ENCODE measurements around the gene CD4. TPM values are rescaled to one million over a fixed set of nuclear protein-coding genes. Genes with fewer than 3 reads are reported as not detected.

Gene CD4
- total RNA-seq: 1.0 and 1.5 TPM in 2 replicates

DNA sequence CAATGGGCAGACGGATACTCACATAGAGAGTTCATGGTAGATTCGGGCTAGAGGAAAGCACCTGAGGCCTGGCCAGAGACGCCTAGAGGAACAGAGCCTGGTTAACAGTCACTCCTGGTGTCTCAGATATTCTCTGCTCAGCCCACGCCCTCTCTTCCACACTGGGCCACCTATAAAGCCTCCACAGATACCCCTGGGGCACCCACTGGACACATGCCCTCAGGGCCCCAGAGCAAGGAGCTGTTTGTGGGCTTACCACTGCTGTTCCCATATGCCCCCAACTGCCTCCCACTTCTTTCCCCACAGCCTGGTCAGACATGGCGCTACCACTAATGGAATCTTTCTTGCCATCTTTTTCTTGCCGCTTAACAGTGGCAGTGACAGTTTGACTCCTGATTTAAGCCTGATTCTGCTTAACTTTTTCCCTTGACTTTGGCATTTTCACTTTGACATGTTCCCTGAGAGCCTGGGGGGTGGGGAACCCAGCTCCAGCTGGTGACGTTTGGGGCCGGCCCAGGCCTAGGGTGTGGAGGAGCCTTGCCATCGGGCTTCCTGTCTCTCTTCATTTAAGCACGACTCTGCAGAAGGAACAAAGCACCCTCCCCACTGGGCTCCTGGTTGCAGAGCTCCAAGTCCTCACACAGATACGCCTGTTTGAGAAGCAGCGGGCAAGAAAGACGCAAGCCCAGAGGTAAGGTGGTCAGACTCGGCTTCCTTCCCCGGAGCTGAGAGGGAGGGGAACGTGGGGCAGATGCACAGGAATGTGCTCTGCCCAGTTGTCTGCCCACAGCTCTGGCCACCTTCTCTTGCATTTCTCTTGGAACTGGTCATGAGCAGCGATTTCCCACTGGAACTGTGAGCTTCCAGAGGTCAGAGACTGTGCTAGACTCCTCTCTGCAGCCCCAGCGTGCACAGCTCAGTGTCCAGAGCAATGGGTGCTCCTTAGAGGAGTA is at the start of gene CD4:
CD4 (plus strand) TSS at position 557 of the 953 bp plus-strand sequence. CDS start 10,611 bp downstream, outside the sequence.

DNA sequence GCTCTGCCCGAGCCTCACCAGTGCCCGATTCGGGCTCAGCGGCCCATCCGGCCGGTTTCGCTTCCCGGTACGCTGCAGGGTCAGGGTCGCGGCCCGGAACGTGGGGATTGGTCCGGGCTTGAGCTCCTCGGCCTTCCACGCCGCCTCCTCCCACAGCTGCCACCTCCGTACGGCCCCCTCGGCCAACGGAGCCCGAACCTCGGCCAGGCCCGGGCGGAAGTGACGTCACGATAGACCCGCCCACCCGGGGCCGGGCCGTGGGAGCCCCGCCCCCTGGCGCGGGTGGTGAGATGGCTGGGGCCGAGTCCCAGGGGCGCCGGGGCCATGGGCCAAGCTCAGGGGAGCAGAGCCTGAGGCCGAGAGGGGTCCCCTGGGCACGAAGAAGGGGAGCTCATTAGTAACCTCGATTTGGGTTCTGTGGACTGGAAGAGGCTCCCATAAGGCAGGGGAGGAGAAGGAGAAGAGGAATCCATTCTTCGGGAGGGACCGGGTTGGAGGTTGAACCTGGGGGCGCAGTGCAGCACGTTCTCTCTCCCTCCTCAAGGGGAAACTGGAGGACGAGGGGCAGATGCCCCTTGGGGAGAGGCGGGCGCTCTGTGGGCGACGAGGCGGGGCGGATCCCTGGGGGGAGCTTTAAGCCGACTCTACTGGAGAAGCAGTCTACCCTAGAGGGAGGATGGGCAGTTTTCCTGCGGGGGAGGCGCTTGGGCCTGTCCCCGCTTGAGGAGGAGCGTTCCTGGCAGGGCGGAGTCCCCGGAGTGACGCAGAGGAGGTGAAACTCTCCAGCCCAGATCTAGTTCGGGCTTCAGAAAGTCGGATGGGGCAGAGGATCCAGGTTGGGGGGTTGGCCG is 36.2 kb upstream of the CD4 start, which contains the start of gene MLF2:
MLF2 (minus strand) TSS at position 221 of the 851 bp plus-strand sequence. CDS start 807 bp downstream, outside the sequence.

DNA sequence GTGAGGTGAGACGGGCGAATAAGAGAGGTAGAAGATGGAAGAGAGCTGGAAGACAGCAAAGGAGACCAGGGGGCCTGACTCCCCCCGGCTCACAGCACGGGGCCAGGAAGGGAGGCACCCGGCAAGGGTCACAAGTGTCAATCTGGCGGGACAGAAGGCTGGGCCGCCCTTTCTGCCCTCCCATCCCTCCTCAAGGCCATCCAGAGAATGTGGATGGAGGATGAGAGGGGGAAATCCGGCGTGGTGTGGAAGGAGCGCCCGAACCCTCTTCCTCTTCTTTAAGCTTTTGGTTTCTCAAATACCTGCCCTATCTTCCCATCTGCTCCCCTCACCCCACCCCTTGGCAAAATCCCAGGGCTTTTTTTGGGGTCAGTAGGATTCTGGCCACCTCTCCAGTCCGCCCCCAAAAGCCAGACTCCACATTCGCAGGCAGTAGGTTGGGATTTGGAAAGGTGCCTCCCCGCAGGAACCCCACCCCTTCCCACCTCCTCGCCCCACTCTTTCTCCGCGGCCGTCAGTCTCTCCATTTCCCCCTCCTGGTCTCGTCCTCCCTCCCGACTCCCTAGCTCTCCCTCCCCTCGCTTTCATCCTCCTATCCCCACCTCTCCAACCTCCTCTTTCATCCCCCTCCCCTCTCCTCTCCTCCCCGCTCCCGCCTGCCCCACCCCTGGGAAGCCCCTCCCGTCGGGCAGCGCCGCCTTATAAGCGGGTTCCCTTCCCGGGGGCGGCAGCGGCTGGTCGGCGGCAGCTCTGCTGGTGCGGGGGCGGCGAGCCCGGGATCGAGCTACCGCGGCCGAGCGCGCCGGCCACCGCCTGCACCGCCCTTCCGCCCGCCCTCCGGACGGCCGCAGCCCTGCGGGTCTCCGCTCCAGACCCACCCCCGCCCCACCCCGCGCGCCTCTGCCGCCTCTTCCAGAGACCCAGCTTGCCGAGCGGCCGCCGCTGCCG is 23.4 kb upstream of the CD4 start, which contains the start of gene PTMS:
PTMS (plus strand) TSS at position 730 of the 948 bp plus-strand sequence. CDS start 343 bp downstream, outside the sequence.

DNA sequence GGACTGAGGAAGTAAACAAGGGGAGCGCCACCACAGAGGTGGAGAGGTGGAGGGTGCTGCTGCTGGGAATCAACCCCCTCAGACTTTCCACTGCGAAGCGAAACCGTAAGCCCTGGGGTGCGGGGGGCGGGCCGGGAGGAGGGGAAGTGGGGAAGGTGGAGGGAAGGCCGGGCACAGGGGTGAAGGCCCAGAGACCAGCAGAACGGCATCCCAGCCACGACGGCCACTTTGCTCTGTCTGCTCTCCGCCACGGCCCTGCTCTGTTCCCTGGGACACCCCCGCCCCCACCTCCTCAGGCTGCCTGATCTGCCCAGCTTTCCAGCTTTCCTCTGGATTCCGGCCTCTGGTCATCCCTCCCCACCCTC is 17.0 kb upstream of the CD4 start, which contains the start of gene LAG3:
LAG3 (plus strand) TSS at position 190 of the 365 bp plus-strand sequence. CDS start 333 bp downstream, outside the sequence.

DNA sequence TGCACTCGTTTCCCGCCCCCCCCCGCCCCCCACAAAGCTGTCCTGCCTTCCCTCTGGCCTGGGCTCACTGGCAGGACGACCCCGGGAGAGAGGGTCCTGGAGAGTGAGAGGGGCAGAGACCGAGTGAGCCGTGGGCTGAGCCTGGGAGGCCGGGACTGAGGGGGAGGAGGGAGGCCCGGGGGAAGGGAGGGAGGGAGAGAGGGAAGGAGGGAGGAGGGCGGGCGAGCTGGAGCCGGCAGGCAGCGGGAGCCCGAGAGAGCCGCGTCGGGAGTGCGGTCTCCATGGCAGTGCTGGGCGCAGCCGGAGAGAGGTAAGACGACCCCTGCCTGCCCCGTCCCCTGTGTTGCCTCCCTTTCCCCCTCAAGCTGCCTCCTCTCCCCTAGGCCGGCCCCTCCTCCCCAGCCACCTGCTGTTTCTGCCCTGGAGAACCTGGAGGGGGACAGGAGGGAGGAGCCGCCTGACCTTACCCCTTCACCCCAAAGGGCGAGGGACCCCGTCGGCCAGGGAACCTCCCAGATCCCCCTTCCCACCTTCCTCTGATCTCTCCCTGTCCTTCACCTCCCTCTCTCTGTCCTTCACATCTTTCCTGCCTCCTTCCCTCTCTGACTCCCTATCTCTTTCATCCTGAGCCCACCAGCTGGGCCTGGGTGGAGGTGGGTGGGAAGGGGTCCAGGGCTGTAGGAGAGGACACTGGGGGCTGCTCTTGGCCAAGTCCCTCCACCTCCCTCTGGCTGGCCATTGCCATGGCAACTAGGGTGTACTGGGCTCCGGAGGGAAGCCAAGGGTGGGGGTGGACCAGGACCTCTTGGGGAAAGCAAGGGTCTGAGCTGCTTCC is 32.5 kb downstream of the CD4 start, which contains the start of gene GPR162:
GPR162 (plus strand) TSS at position 231 of the 835 bp plus-strand sequence. CDS start 2,078 bp downstream, outside the sequence.

DNA sequence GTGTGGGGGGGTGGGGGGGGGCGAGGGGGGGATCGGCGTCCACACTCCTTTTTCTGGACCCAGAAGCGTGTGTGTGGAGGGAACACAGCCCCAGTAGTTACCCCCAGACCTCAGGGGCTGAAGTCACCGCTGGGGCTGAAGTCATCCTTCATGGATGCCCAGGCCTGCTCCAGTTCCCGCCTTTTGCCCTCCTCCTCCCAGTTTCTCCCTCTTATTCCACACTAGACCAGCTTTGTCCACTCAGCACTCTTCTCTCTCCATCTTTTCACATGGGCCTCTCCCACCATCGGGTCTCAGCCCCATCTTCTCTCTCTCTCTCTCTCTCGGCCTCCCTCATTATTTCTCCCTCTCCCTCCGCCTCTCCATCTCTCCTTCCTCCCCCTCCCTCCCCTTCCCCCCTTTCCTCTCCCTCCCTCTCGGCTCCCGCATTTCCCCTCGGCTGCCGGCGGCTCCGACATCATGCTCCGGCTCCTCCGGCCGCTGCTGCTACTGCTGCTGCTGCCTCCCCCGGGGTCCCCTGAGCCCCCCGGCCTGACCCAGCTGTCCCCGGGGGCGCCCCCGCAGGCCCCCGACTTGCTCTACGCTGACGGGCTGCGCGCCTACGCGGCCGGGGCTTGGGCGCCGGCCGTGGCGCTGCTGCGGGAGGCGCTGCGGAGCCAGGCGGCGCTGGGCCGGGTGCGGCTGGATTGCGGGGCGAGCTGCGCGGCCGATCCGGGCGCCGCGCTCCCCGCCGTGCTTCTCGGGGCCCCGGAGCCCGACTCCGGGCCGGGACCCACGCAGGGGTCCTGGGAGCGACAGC is 38.9 kb downstream of the CD4 start, which contains the start of gene P3H3:
P3H3 (plus strand) TSS at position 426 of the 799 bp plus-strand sequence; CDS start at position 460, 34 bp downstream.

DNA sequence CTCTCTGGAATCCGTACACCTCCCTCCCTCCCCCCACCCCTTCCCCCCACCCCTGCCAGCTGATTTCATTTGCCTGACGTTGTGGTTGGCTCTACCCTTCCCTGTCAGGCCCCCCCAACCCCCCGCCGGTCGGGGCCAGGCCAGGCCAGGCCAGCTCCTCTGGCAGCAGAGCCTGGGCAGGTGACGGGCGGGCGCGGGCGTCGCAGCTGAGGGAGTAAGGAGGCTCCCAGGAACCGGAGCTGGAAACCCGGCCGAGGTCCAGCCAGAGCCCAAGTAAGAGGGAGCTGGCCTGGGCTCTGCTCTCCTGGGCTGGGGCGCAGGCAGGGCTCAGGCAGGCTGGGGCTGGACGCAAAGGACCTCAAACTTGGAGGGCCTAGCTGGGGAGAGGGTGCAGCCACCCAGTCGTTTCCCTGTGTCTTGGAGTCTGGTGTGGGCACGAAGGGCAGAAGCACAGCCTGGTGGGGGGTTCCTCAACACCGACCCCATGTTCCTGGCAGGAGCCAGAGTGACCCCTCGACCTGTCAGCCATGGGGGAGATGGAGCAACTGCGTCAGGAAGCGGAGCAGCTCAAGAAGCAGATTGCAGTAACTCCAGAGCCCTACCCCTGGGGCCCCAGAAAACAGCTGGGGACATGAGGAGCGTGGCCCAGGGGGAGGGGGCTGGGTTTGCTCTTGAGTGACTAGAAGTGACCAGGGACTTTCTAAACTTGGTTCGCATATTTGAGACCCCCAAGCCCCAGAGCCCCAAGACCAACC is 51.6 kb downstream of the CD4 start, which contains the start of gene GNB3:
GNB3 (plus strand) TSS at position 165 of the 755 bp plus-strand sequence; CDS start at position 528, 363 bp downstream.

DNA sequence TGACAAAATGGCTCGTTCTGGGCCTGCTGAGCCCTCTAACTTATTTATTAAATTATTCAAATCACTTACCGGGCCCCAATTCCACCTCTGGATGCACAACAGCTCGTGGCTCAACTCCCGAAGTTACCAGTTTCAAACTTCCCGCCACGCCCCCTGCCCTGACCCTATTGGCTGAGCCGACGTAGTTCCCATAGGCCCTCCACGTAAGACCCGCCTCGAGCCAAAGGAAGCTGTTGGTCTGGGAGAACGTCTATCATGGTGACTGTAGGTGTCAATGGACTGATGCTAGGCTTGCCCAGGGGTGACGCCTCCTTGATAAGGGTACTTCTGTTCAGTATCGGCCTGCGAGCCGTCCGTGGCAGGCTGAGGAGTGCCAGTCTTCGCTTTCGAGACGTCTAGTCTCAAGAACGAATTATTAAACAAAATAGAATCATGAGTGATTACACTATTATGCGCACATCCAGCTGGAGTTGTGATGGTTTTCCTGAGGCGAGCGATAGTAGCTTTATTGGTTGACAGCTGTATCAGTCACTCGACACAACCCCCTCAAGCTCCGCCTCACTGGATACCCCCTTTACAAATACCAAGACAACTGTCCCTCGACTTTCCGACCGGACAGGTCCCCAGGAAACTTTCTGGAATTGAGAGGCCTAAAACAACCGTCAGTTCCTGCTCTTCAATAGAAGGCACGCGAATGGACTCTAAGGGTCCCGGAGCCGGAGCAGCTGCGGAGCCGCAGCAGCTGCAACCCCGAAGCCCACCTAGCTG is 62.0 kb downstream of the CD4 start, which contains the start of gene CDCA3:
CDCA3 (minus strand) TSS at position 134 of the 768 bp plus-strand sequence. CDS start 334 bp downstream, outside the sequence.

DNA sequence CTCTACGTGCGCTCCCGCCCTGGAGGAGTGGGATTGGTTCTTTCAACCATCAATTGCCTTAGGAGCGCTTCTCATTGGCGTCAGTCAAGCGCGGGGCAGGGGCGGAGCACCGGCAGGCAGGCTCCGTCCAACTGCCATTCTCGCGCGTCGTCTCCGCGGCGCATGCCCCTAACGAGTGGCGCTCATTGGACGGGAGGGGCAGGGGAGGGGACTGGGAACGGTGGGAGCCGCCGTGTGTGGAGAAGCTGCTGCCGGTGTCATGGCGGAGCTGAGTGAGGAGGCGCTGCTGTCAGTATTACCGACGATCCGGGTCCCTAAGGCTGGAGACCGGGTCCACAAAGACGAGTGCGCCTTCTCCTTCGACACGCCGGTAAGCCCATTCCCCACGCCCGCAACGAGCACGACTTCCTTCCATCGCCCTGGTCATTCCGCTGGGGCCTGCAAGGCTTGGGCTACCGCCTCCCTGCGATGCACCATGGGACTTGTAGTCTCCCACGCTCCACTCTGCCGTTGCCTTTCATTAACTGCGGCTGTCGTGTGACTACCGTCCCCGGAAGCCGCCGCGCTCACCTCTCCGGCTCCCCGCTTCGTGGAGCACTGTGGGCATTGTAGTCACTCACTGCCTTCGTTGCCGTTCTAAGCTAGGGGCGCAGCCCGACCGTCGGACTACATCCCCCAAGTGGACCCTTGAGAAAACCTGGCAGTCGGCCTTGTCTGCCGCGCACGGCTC is 62.8 kb downstream of the CD4 start, which contains the start of gene USP5:
USP5 (plus strand) TSS at position 230 of the 730 bp plus-strand sequence; CDS start at position 260, 30 bp downstream.

DNA sequence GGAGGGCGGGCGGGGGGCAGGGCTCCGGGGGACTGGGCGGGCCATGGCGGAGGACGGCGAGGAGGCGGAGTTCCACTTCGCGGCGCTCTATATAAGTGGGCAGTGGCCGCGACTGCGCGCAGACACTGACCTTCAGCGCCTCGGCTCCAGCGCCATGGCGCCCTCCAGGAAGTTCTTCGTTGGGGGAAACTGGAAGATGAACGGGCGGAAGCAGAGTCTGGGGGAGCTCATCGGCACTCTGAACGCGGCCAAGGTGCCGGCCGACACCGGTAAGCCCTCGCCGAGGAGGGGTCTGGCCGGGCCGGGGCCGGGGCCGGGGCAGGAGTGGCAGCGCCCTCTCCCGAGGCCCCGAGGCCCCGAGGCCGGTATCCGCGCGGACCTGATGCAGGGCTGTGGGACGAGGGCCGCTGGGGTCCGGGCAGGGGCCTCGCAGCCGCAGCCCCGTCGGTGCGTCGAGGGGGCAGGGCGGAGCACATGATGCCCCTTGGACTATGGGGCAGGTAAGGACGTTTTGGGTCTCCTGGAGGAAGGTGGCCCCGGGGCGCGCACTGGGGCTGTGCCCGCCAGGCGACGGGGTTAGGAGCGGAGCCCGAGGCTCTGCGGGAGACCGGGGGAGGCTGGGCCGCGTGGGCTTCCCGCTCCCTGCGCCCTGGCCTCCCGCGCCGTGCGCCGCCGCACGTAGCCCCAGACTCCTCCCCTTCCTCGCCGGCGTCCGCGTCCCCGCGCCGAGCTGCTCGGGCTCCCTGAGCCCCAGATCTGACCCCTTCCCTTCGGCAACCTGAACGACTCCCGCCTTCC is 78.3 kb downstream of the CD4 start, which contains the start of gene TPI1:
TPI1 (plus strand) TSS at position 119 of the 798 bp plus-strand sequence; CDS start at position 155, 36 bp downstream.

Other genes starting within 250 kb of the CD4 start
- gene IFFO1, start 233.5 kb upstream of the CD4 start, total RNA-seq: 10.4 and 11.8 TPM in 2 replicates
- 20.8 and 32.5 TPM in 2 replicates for gene NOP2, start 221.2 kb upstream of the CD4 start, total RNA-seq
- 195 and 243 TPM in 2 replicates for gene CHD4, start 182.1 kb upstream of the CD4 start, total RNA-seq
- gene LPAR5, start 153.6 kb upstream of the CD4 start, total RNA-seq: not detected in 2 replicates
- 0.46 TPM in 1 of 2 replicates, not detected in the other for gene ACRBP, start 142.1 kb upstream of the CD4 start, total RNA-seq
- 26.4 and 36.8 TPM in 2 replicates for gene ING4, start 126.4 kb upstream of the CD4 start, total RNA-seq
- gene ZNF384, start 100.2 kb upstream of the CD4 start, total RNA-seq: 11.0 and 20.2 TPM in 2 replicates
- gene PIANP, start 88.7 kb upstream of the CD4 start, total RNA-seq: 0.23 and 0.30 TPM in 2 replicates
- gene COPS7A, start 65.5 kb upstream of the CD4 start, total RNA-seq: 78.9 and 83.4 TPM in 2 replicates
- gene MLF2, start 36.4 kb upstream of the CD4 start, total RNA-seq: 184 and 213 TPM in 2 replicates
- 37.4 and 109 TPM in 2 replicates for gene PTMS, start 23.2 kb upstream of the CD4 start, total RNA-seq
- 0.05 TPM in 1 of 2 replicates, not detected in the other for gene LAG3, start 17.0 kb upstream of the CD4 start, total RNA-seq
- gene GPR162, start 32.3 kb downstream of the CD4 start, total RNA-seq: 2.1 and 2.6 TPM in 2 replicates
- gene P3H3, start 38.9 kb downstream of the CD4 start, total RNA-seq: 216 and 275 TPM in 2 replicates
- 3.6 and 4.7 TPM in 2 replicates for gene GNB3, start 51.4 kb downstream of the CD4 start, total RNA-seq
- 2.1 and 8.1 TPM in 2 replicates for gene CDCA3, start 61.8 kb downstream of the CD4 start, total RNA-seq
- gene USP5, start 62.6 kb downstream of the CD4 start, total RNA-seq: 87.9 and 120 TPM in 2 replicates
- 1,296 and 1,307 TPM in 2 replicates for gene TPI1, start 78.0 kb downstream of the CD4 start, total RNA-seq
- 2.6 and 5.0 TPM in 2 replicates for gene SPSB2, start 83.8 kb downstream of the CD4 start, total RNA-seq
- 8.8 and 14.6 TPM in 2 replicates for gene LRRC23, start 115.3 kb downstream of the CD4 start, total RNA-seq
- gene ENO2, start 125.1 kb downstream of the CD4 start, total RNA-seq: 78.1 and 80.9 TPM in 2 replicates
- gene ATN1, start 138.4 kb downstream of the CD4 start, total RNA-seq: 20.2 and 26.3 TPM in 2 replicates
- not detected in 2 replicates for gene RNU7-1, start 154.3 kb downstream of the CD4 start, total RNA-seq
- 47.2 and 210 TPM in 2 replicates for gene C12orf57, start 154.5 kb downstream of the CD4 start, total RNA-seq
- gene PTPN6, start 161.8 kb downstream of the CD4 start, total RNA-seq: not detected in 2 replicates
- 105 and 148 TPM in 2 replicates for gene PHB2, start 181.1 kb downstream of the CD4 start, total RNA-seq
- 45.7 and 48.1 TPM in 2 replicates for gene EMG1, start 181.4 kb downstream of the CD4 start, total RNA-seq
- gene LPCAT3, start 228.9 kb downstream of the CD4 start, total RNA-seq: 6.5 and 6.7 TPM in 2 replicates

All from smooth muscle cell of the umbilical artery (primary cell).